ENCODE measurements around the gene NFKBIL1.

DNA sequence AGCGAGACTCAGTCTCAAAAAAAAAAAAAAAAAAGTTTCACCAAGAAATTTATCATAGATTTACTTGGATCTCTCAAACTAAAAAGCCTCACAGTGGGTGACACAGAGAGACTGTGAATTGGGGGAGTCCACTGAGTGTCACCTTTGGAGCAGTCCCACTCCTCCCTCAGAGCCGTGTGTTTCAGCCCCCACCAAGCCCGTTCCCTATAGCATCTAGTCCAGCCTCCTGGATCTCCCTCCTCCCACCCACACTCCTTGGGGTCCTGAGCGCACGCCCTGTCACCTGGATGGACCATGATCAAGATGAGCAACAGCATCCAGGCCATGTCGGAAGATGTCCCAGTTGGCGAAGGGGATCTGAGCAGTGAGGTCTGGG lies 45.0 kb downstream of the NFKBIL1 start:
- TF ChIP-seq POLR2AphosphoS5 (IDR thresholded peaks at IDR 0.05), result no peak
- TF ChIP-seq POLR2A (IDR thresholded peaks at IDR 0.05), result no peak

Measured in breast epithelium (tissue), 3 donors.